ENCODE results near the gene NTN4. TPM values are rescaled to one million over a fixed set of nuclear protein-coding genes. Genes with fewer than 3 reads are reported as not detected.
"Not testable (repeated sequence)": the region's sequence is repeated elsewhere in the genome, so short reads cannot be mapped to it uniquely, and the experiment has no call there.

The NTN4 gene
- polyA plus RNA-seq, 1 of the 3 experiments (the other 2 are of a cell fraction): 0.08 TPM

GRCh38 chr12:95661360-95661759, 129.2 kb downstream of the NTN4 start:
- Histone ChIP-seq H3K9me3 (no peaks in the 10 kb centered on the region), H3K27me3 (ENCODE audit: insufficient read depth) (no peaks in the 10 kb centered on the region), H3F3A (replicated peaks; ENCODE audit: insufficient read depth) (no peaks in the 10 kb centered on the region), H3K36me3 (replicated peaks in 1 of 2; ENCODE audit: control insufficient read depth in 1 of 2, insufficient read depth in 2 of 2, low read length in 1 of 2) (no peaks in the 10 kb centered on the region), H3K9ac (no peak overlapping the region), H3K79me2 (ENCODE audit: insufficient read depth) (no peaks in the 10 kb centered on the region), H3K4me2 (no peak overlapping the region), H3K4me1 (ENCODE audit: control insufficient read depth in 1 of 2, insufficient read depth in 2 of 2, low read depth in 1 of 2, low read length in 1 of 2) (no peaks in the 10 kb centered on the region), H3K4me3 (ENCODE audit: low read depth in 2 of 2, low read length in 1 of 2) (no peak overlapping the region), H2AFZ (ENCODE audit: low read depth) (no peak overlapping the region), H3K9me2 (no peaks in the 10 kb centered on the region), H4K20me1 (ENCODE audit: insufficient read depth) (no peaks in the 10 kb centered on the region), H3K27ac (ENCODE audit: low read depth in 2 of 2, low read length in 1 of 2) (no peak overlapping the region)
- DNase-seq: no peak
- CTCF ChIA-PET: interaction anchor here (0.9 to 1.8 kb wide), 4 partner anchors 12 to 125 kb away, joined by 3 to 5 read pairs (median 4); no protein-coding TSS in a partner anchor
- 69% methylated on average over 1 of the region's 1 CpG for WGBS (ENCODE audit: low lambda C conversion rate)
- POLR2A ChIA-PET: no interaction called here
- no peak for TF ChIP-seq TAF1 (IDR thresholded peaks at IDR 0.05; ENCODE audit: borderline replicate concordance, low read depth, low read length)
- TF ChIP-seq MAX (IDR thresholded peaks at IDR 0.05; ENCODE audit: low read depth): no peak
- no peak for TF ChIP-seq SIN3A (IDR thresholded peaks at IDR 0.05; ENCODE audit: borderline replicate concordance, low read depth, low read length)
- TF ChIP-seq MEF2A (IDR thresholded peaks at IDR 0.05; ENCODE audit: borderline replicate concordance, low read depth): no peak
- no peak for TF ChIP-seq POLR2AphosphoS5 (IDR thresholded peaks at IDR 0.05; ENCODE audit: low read depth, low read length)

GRCh38 chr12:95658386-95658785, 132.2 kb downstream of the NTN4 start:
- Histone ChIP-seq H4K20me1 (ENCODE audit: insufficient read depth) (no peaks in the 10 kb centered on the region), H3K27me3 (ENCODE audit: insufficient read depth) (no peaks in the 10 kb centered on the region), H3K9me2 (no peaks in the 10 kb centered on the region), H3K9ac (no peak overlapping the region), H3K27ac (ENCODE audit: low read depth in 2 of 2, low read length in 1 of 2) (no peak overlapping the region), H3K9me3 (no peaks in the 10 kb centered on the region), H3K79me2 (ENCODE audit: insufficient read depth) (no peaks in the 10 kb centered on the region), H3K4me2 (no peak overlapping the region), H3K4me1 (ENCODE audit: control insufficient read depth in 1 of 2, insufficient read depth in 2 of 2, low read depth in 1 of 2, low read length in 1 of 2) (no peaks in the 10 kb centered on the region), H2AFZ (ENCODE audit: low read depth) (no peak overlapping the region), H3K36me3 (replicated peaks in 1 of 2; ENCODE audit: control insufficient read depth in 1 of 2, insufficient read depth in 2 of 2, low read length in 1 of 2) (no peaks in the 10 kb centered on the region), H3K4me3 (ENCODE audit: low read depth in 2 of 2, low read length in 1 of 2) (no peak overlapping the region), H3F3A (replicated peaks; ENCODE audit: insufficient read depth) (no peaks in the 10 kb centered on the region)
- POLR2A ChIA-PET: no interaction called here
- CTCF ChIA-PET: interaction anchor here (1.6 kb wide), 1 partner anchor 76 kb away, joined by 3 read pairs; no protein-coding TSS in a partner anchor
- TF ChIP-seq RFX5 (IDR thresholded peaks at IDR 0.05; ENCODE audit: low read length): no peak
- TF ChIP-seq SMC3 (IDR thresholded peaks at IDR 0.05; ENCODE audit: low read depth, low read length): no peak
- TF ChIP-seq ELF1 (IDR thresholded peaks at IDR 0.05): no peak
- no peak for TF ChIP-seq USF2 (IDR thresholded peaks at IDR 0.05; ENCODE audit: borderline replicate concordance, low read depth, low read length)
- TF ChIP-seq TAF1 (IDR thresholded peaks at IDR 0.05; ENCODE audit: borderline replicate concordance, low read depth, low read length): no peak
- no peak for TF ChIP-seq PBX3 (IDR thresholded peaks at IDR 0.05)
- no peak for TF ChIP-seq TEAD4 (IDR thresholded peaks at IDR 0.05; ENCODE audit: borderline replicate concordance, insufficient read depth)
- TF ChIP-seq RCOR1 (IDR thresholded peaks at IDR 0.05; ENCODE audit: low read length): no peak
- no peak for TF ChIP-seq NFIC (IDR thresholded peaks at IDR 0.05; ENCODE audit: borderline replicate concordance)
- TF ChIP-seq CTCF (IDR thresholded peaks at IDR 0.05): no peak
- TF ChIP-seq, protein P1, sequence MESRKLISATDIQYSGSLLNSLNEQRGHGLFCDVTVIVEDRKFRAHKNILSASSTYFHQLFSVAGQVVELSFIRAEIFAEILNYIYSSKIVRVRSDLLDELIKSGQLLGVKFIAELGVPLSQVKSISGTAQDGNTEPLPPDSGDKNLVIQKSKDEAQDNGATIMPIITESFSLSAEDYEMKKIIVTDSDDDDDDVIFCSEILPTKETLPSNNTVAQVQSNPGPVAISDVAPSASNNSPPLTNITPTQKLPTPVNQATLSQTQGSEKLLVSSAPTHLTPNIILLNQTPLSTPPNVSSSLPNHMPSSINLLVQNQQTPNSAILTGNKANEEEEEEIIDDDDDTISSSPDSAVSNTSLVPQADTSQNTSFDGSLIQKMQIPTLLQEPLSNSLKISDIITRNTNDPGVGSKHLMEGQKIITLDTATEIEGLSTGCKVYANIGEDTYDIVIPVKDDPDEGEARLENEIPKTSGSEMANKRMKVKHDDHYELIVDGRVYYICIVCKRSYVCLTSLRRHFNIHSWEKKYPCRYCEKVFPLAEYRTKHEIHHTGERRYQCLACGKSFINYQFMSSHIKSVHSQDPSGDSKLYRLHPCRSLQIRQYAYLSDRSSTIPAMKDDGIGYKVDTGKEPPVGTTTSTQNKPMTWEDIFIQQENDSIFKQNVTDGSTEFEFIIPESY (IDR thresholded peaks at IDR 0.05; ENCODE audit: borderline replicate concordance, low read depth): no peak
- 65% methylated on average over 6 of the region's 6 CpGs for WGBS (ENCODE audit: low lambda C conversion rate)
- no peak for DNase-seq

GRCh38 chr12:95654665-95655064, 135.9 kb downstream of the NTN4 start:
- H3K36me3 ChIP-seq (replicated peaks in 1 of 2; ENCODE audit: control insufficient read depth in 1 of 2, insufficient read depth in 2 of 2, low read length in 1 of 2); H3K27me3 ChIP-seq (ENCODE audit: insufficient read depth); H3K4me2 ChIP-seq; DNase-seq; CTCF ChIA-PET; H3K4me1 ChIP-seq (ENCODE audit: control insufficient read depth in 1 of 2, insufficient read depth in 2 of 2, low read depth in 1 of 2, low read length in 1 of 2); H3F3A ChIP-seq (replicated peaks; ENCODE audit: insufficient read depth); H4K20me1 ChIP-seq (ENCODE audit: insufficient read depth); H3K79me2 ChIP-seq (ENCODE audit: insufficient read depth); POLR2A ChIA-PET; H3K9me3 ChIP-seq; H3K4me3 ChIP-seq (ENCODE audit: low read depth in 2 of 2, low read length in 1 of 2); H3K27ac ChIP-seq (ENCODE audit: low read depth in 2 of 2, low read length in 1 of 2); H2AFZ ChIP-seq (ENCODE audit: low read depth); H3K9ac ChIP-seq; H3K9me2 ChIP-seq: not testable (repeated sequence)
- WGBS (ENCODE audit: low lambda C conversion rate): 43% methylated on average over 3 of the region's 3 CpGs
